GM10266 (cell line): ENCODE measurements around the gene WDR93.

Experiments
- DNase-seq: peaks from one replicate; pipeline ENCODE4 v3.0.0; 2012; ENCODE audit errors: extremely low spot score
- CTCF ChIP-seq: IDR thresholded peaks from 2 replicates; pipeline ENCODE4 v1.5.1; 2012; ENCODE audit warnings: mild to moderate bottlenecking, low read depth; ENCODE audit not compliant: control insufficient read depth, insufficient read depth; ENCODE audit errors: missing control alignments

Gene WDR93

GRCh38 chr15:89749054-89749453 lies 58.4 kb downstream of the WDR93 start:
- DNase-seq = peak; percentile 17
- no peak for TF ChIP-seq CTCF

GRCh38 chr15:89749526-89749925 lies 58.9 kb downstream of the WDR93 start:
- TF ChIP-seq CTCF = no peak

GRCh38 chr15:89749951-89750559 lies 59.4 kb downstream of the WDR93 start:
- DNase-seq = no peak
- no peak for TF ChIP-seq CTCF

More at GRCh38 chr15:89749526-89749925, 58.9 kb downstream of the WDR93 start:
- peak; percentile 24 for DNase-seq

- DNase-seq = peak; percentile 97
- peak; percentile 71 for TF ChIP-seq CTCF
These were observed 60.2 kb downstream of the WDR93 start, which contains the start of gene MESP1 for GRCh38 chr15:89750560-89751542. TSS of gene MESP1 (minus strand) at chr15:89751249. CDS start at chr15:89751231, 18 bp downstream.

GRCh38 chr15:89751748-89752147 lies 61.1 kb downstream of the WDR93 start:
- DNase-seq = no peak
- no peak for TF ChIP-seq CTCF

GRCh38 chr15:89753855-89754254 lies 63.2 kb downstream of the WDR93 start:
- no peak for TF ChIP-seq CTCF
- no peak for DNase-seq
